Measurements from ENCODE around the gene ACTL6B.
"Not testable (repeated sequence)": the region's sequence is repeated elsewhere in the genome, so short reads cannot be mapped to it uniquely, and the experiment has no call there.

ACTL6B gene
- total RNA-seq = 0 reads per million in 9 experiments

- H3K27ac Mint-ChIP-seq = no peak within 1 kb of the TSS
- DNase-seq (peak in 2 of 3 experiments; percentile 42 to 46), ATAC-seq (replicated peaks) (peak; percentile 70)
- peaks cover 0 to 4% of the 10 kb centered on the region in 2 donors for H3K4me1 Mint-ChIP-seq (ENCODE audit: low read depth in 2 of 2)
- H3K9me3 Mint-ChIP-seq = no peaks in the 10 kb centered on the region
- no peak within 1 kb of the TSS for H3K4me3 Mint-ChIP-seq
- H3K27me3 Mint-ChIP-seq = peaks cover 37 to 72% of the 10 kb centered on the region in 2 donors
- no peaks in the 10 kb centered on the region for H3K36me3 Mint-ChIP-seq (ENCODE audit: insufficient read depth)
Observed at GRCh38 chr7:100655908-100656674, at the start of gene ACTL6B. ACTL6B (minus strand) TSS chr7:100656448; CDS start chr7:100656354, 94 bp downstream.

- Mint-ChIP-seq H3K27ac (peak overlapping the region; percentile 97 to 98), H3K27me3 (peaks cover 0 to 7% of the 10 kb centered on the region in 2 donors), H3K9me3 (no peaks in the 10 kb centered on the region), H3K4me3 (peak overlapping the region; percentile 96 to 98), H3K36me3 (ENCODE audit: insufficient read depth) (peaks cover 21% of the 10 kb centered on the region), H3K4me1 (ENCODE audit: low read depth in 2 of 2) (peaks cover 11 to 17% of the 10 kb centered on the region in 2 donors)
- DNase-seq (peak; percentile 73 to 82 (median 76)), ATAC-seq (replicated peaks) (peak; percentile 57)
Observed at GRCh38 chr7:100705320-100705752, 49.1 kb upstream of the ACTL6B start.

- not testable (repeated sequence) for H3K9me3 Mint-ChIP-seq; ATAC-seq (replicated peaks); DNase-seq; H3K4me3 Mint-ChIP-seq; H3K36me3 Mint-ChIP-seq (ENCODE audit: insufficient read depth); H3K4me1 Mint-ChIP-seq (ENCODE audit: low read depth in 2 of 2)
- peak overlapping the region in 1 of 2 donors; percentile 8 for H3K27ac Mint-ChIP-seq
- H3K27me3 Mint-ChIP-seq = peaks cover 11 to 13% of the 10 kb centered on the region in 2 donors
Observed at GRCh38 chr7:100701089-100701488, 44.8 kb upstream of the ACTL6B start.

- H3K27ac Mint-ChIP-seq = no peak overlapping the region
- peaks cover 9% of the 10 kb centered on the region for H3K36me3 Mint-ChIP-seq (ENCODE audit: insufficient read depth)
- no peaks in the 10 kb centered on the region for H3K4me1 Mint-ChIP-seq (ENCODE audit: low read depth in 2 of 2)
- DNase-seq = no peak
- H3K9me3 Mint-ChIP-seq = no peaks in the 10 kb centered on the region
- no peak overlapping the region for H3K4me3 Mint-ChIP-seq
- peaks cover 11 to 13% of the 10 kb centered on the region in 2 donors for H3K27me3 Mint-ChIP-seq
- no peak for ATAC-seq (replicated peaks)
Observed at GRCh38 chr7:100699018-100699417, 42.8 kb upstream of the ACTL6B start.

- Mint-ChIP-seq H3K4me1 (ENCODE audit: low read depth in 2 of 2) (peaks cover 19 to 20% of the 10 kb centered on the region in 2 donors), H3K27me3 (peaks cover 10 to 11% of the 10 kb centered on the region in 2 donors), H3K9me3 (no peaks in the 10 kb centered on the region), H3K36me3 (ENCODE audit: insufficient read depth) (peaks cover 21% of the 10 kb centered on the region), H3K4me3 (peak overlapping the region in 1 of 2 donors; percentile 57), H3K27ac (no peak overlapping the region)
- ATAC-seq (replicated peaks) (no peak), DNase-seq (no peak)
Observed at GRCh38 chr7:100696123-100696521, 39.9 kb upstream of the ACTL6B start.

- Mint-ChIP-seq H3K36me3 (ENCODE audit: insufficient read depth) (peaks cover 28% of the 10 kb centered on the region), H3K9me3 (no peaks in the 10 kb centered on the region), H3K4me1 (ENCODE audit: low read depth in 2 of 2) (peaks cover 20 to 22% of the 10 kb centered on the region in 2 donors), H3K4me3 (peak within 1 kb of the TSS; percentile 94), H3K27ac (peak within 1 kb of the TSS; percentile 96 to 97), H3K27me3 (peaks cover 0 to 1% of the 10 kb centered on the region in 2 donors)
- peak; percentile 54 to 62 (median 56) for DNase-seq
- peak; percentile 74 for ATAC-seq (replicated peaks)
Observed at GRCh38 chr7:100694098-100694745, 38.0 kb upstream of the ACTL6B start, which contains the start of gene GIGYF1. GIGYF1 (minus strand) TSS chr7:100694250; CDS start chr7:100688238, 6,012 bp downstream.

GRCh38 chr7:100693312-100694097 is 37.3 kb upstream of the ACTL6B start:
- no peaks in the 10 kb centered on the region for H3K9me3 Mint-ChIP-seq
- H3K27me3 Mint-ChIP-seq = no peaks in the 10 kb centered on the region
- H3K36me3 Mint-ChIP-seq (ENCODE audit: insufficient read depth) = peaks cover 33% of the 10 kb centered on the region
- DNase-seq = no peak
- peak overlapping the region; percentile 94 for H3K4me3 Mint-ChIP-seq
- peak; percentile 44 for ATAC-seq (replicated peaks)
- H3K4me1 Mint-ChIP-seq (ENCODE audit: low read depth in 2 of 2) = peaks cover 24 to 28% of the 10 kb centered on the region in 2 donors
- peak overlapping the region; percentile 96 to 97 for H3K27ac Mint-ChIP-seq

GRCh38 chr7:100692578-100692961 is 36.3 kb upstream of the ACTL6B start:
- ATAC-seq (replicated peaks) = no peak

GRCh38 chr7:100691676-100692577 is 35.7 kb upstream of the ACTL6B start:
- peak; percentile 65 for ATAC-seq (replicated peaks)
- Mint-ChIP-seq H3K27me3 (no peaks in the 10 kb centered on the region), H3K36me3 (ENCODE audit: insufficient read depth) (peaks cover 47% of the 10 kb centered on the region), H3K9me3 (no peaks in the 10 kb centered on the region), H3K4me1 (ENCODE audit: low read depth in 2 of 2) (peaks cover 24 to 28% of the 10 kb centered on the region in 2 donors), H3K4me3 (peak overlapping the region; percentile 94), H3K27ac (no peak overlapping the region)
- DNase-seq = peak; percentile 78 to 81 (median 79)

More at GRCh38 chr7:100692578-100692961, 36.3 kb upstream of the ACTL6B start:
- peaks cover 41% of the 10 kb centered on the region for H3K36me3 Mint-ChIP-seq (ENCODE audit: insufficient read depth)
- H3K9me3 Mint-ChIP-seq = no peaks in the 10 kb centered on the region
- no peaks in the 10 kb centered on the region for H3K27me3 Mint-ChIP-seq
- H3K4me1 Mint-ChIP-seq (ENCODE audit: low read depth in 2 of 2) = peaks cover 24 to 28% of the 10 kb centered on the region in 2 donors
- peak overlapping the region; percentile 96 to 97 for H3K27ac Mint-ChIP-seq
- no peak for DNase-seq
- H3K4me3 Mint-ChIP-seq = peak overlapping the region; percentile 94

- no peak for DNase-seq
- Mint-ChIP-seq H3K9me3 (no peaks in the 10 kb centered on the region), H3K4me1 (ENCODE audit: low read depth in 2 of 2) (peaks cover 24 to 28% of the 10 kb centered on the region in 2 donors), H3K36me3 (ENCODE audit: insufficient read depth) (peaks cover 54% of the 10 kb centered on the region), H3K27ac (peak overlapping the region; percentile 8 to 78), H3K27me3 (no peaks in the 10 kb centered on the region), H3K4me3 (peak overlapping the region in 1 of 2 donors; percentile 51)
- ATAC-seq (replicated peaks) = no peak
Observed at GRCh38 chr7:100689230-100690135, 33.2 kb upstream of the ACTL6B start.

- peaks cover 54% of the 10 kb centered on the region for H3K36me3 Mint-ChIP-seq (ENCODE audit: insufficient read depth)
- no peak for ATAC-seq (replicated peaks)
- no peak for DNase-seq
- H3K9me3 Mint-ChIP-seq = no peaks in the 10 kb centered on the region
- H3K27ac Mint-ChIP-seq = peak overlapping the region; percentile 8 to 78
- H3K4me1 Mint-ChIP-seq (ENCODE audit: low read depth in 2 of 2) = peaks cover 24 to 27% of the 10 kb centered on the region in 2 donors
- no peaks in the 10 kb centered on the region for H3K27me3 Mint-ChIP-seq
- H3K4me3 Mint-ChIP-seq = no peak overlapping the region
Observed at GRCh38 chr7:100688326-100688860, 32.1 kb upstream of the ACTL6B start.

Data from effector memory CD8-positive, alpha-beta T cell (primary cell).